CD4-positive, alpha-beta T cell treated with Interleukin-15 for 4 hours (primary cell): ENCODE measurements around the gene GRHPR.
A peak's percentile ranks its signal among the peaks of the same experiment; 100 is the strongest.
"Not testable (repeated sequence)": the region's sequence is repeated elsewhere in the genome, so short reads cannot be mapped to it uniquely, and the experiment has no call there.

Source experiments
- DNase-seq: peaks from one replicate; pipeline ENCODE4 v3.0.0-alpha.2; 2020; ENCODE audit warnings: low spot score

Gene GRHPR

DNA sequence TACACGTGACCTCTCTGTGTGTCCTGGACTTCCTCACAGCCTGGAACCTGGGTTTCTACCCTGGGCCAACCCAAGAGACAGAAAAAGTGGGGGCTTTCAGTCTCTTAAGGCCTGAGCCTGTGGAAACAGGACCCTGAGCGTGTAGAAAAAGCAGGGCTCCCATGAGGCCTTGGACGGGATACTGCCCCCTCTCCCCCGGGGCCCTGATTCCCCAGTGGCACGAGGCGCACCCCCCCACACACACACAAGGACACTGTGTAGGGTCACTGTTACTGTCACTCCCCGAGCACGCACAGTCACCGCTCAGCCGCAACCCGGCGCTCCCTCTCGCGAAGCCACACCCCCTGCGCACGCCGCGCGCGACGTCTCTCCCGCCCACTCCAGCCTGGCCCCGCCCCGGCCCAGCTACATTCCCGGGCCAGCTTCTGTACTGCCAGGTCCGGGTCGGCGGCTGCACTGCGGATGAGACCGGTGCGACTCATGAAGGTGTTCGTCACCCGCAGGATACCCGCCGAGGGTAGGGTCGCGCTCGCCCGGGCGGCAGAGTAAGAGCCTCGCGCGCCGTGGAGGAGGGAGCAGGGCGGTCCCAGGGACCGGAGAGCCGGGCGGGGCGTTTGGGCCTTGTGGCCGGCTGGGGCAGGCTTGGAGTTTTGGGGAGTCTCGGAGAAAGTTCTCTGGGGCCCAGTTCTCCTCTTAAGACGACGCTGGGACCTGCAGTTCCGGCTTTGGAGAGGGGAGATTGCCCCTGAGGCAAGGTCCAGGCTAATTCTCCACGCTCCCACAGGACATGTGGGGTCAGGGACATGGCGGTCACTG, at the start of gene GRHPR:
Gene GRHPR, plus strand, starts transcription at position 408 of the 816 bp plus-strand sequence. Its CDS starts 55 bp downstream, at position 463.
- DNase-seq: peak; percentile 85

DNA sequence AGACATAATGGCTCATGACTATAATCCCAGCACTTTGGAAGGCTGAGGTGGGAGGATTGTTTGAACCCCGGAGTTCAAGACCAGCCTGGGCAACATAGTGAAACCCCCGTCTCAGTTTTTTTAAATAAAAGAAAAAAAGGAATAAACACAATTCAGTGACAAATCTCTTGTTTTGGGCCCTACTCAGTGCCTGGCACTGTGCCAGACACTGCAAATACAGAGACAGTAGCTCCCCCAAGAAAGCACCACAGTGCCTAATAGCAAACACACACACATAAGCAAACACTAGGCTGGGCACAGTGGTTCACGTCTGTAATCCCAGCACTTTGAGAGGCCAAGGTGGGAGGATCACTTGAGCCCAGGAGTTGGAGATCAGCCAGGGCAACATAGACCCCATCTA, 49.7 kb upstream of the GRHPR start:
- no peak for DNase-seq

DNA sequence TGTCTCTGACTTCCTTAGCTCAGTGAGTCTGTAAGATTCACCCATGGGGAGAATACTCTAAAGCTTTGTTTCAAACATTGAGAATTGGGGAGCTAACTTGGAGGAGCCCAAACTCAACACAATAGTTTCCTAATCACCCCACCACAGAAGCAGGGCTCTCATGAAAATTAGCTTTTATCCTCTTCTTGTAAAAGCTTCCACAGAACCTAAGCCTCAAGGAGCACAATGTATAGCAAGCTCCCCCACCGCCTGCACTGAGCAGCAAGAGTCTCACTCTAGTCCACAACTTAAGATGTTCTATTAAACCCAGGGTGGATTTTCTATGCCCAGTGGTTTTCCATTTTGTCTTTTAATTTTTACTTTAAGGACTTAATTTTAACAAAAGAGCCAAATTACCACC, 48.9 kb upstream of the GRHPR start:
- DNase-seq: no peak

DNA sequence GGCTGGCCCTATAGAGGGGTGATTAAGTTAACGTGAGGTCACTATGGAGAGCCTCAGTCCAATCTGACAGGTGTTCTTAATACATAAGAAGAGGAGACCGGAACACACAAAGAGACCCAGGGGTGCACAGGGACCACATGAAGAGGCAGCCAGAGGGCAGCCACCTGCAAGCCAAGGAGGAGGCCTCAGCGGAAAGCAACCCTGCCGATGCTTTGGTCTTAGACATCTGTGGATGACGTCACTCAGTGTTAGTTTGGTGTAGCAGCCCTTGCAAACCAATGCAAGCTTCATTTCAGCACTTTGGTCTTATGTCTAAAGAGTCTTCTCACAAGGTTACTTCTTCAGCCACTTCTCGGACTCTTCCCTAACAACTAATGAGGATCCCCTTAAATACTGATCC, 47.6 kb upstream of the GRHPR start:
- DNase-seq: no peak

DNA sequence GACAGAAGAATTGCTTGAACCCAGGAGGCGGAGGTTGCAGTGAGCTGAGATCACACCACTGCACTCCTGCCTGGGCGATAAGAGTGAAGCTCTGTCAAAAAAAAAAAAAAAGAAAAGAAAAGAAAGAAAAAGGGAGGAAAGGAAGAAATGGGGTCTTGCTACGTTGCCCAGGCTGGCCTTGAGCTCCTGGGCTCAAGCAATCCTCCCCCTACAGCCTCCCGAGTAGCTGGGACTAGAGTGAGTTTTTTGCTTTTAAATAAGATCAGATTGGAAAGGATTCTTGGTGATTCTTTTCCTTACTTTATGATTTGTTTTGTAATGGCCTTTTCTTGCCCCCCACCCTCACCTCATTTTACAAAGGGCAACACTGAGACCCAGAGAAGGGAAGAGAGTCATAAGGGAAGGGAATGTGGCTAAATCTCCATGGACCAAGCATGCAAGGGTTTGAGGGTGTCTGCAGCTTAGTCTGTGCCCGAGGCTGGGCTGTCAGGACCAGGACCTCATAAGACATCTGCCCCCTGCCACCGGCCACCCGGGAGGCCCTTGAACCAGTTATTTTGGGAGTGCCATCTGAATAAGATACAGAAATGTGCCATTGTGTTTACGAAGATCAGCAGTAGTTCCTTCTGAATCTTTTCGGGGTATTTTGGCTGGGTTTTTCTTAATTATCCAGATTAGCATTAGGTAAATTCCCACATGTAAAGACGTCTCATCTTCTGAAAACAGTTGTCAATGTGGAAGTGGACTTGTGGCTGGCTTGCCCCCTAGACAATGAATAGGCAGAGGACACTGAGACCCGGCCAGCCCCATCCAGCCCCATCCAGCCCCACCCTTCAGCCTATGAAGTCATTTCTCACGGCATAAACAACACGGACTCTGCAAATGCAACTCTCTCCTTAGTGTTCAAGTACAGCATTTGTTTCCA, 44.5 kb upstream of the GRHPR start:
- no peak for DNase-seq

DNA sequence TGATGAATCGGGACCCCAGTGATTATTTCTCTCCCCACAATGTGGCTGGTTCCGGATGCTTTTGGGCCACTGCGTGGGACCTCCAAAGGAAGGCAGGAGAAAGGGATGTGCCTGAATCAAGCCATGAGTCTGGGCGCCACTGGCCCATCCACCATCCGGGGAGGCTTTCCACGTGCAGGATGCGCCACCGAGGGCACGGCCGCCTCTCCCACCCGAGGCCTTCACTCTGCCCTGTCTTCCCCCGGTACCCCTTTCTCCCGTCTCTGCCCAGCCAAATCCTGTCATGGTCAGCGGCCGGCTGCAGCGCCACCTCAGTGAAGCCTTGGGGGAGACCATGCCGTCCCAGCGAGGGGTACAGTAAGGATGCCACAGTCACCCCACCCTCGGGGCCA, 43.9 kb upstream of the GRHPR start:
- DNase-seq: no peak

DNA sequence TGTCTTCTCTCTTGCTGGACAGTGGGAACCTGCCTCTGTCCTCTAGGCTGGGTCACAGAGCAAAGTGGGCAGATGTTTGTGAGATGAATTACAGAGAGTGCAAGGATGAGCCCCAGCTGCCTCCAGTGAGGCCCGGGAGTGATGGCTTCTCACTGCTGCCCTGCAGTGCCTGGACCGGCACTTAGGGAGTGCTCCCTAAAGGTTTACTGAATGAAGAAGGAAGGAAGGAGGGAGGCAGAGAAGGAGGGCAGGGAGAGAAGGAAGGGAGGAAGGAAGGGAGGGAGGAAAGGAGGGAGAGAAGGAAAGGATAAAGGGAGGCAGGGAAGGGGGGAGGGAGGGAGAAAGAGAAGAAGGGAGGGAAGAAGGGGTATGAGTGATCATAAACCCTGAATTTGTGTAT, 42.7 kb upstream of the GRHPR start:
- no peak for DNase-seq

DNA sequence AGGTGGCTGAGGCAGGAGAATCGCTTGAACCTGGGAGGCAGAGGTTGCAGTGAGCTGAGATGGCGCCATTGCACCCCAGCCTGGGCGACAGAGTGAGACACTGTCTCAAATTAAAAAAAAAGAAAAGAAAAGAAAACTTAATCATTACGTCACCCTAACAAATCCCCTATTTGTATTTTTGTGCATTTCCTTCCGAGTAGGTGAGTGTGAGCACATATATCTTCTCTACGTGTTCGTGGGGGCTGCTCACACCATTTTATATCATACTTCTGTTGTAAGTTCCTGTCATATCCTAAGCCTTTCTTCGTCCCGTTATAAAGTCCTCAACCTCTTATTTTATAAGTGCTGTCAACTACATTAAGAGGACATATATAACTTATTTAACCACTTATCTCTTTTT, 41.9 kb upstream of the GRHPR start:
- no peak for DNase-seq

DNA sequence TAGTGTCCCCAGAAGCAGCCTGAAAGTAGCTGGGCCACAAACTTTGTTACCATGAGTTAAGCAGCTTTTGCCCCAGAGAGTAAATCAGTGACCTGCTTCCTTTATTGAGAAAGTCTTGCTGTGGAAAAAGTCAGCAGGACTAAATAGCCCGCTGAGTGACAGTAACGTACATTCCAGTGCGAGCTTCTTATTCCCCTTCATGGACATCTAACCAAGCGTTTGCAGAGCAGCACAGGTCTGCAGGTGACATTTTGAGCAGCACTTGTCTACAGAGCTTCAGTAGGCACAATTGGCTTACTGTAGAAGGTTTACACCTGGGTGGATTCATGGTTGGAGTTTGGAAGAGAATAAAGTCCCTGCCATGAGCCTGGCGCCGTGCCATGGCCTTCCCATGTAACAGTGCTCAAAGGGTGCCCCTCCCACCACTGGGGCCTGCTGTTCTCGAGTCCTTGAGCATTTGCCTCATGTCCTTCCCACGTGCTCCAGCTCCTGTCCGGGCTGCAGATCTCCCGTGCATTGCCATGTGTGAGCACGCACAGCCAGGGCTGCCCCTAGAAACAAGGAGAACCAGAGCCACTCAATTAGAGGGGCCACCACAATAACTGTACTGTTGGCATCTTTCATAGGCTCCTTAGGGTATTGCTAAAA, 41.3 kb upstream of the GRHPR start:
- DNase-seq: no peak

DNA sequence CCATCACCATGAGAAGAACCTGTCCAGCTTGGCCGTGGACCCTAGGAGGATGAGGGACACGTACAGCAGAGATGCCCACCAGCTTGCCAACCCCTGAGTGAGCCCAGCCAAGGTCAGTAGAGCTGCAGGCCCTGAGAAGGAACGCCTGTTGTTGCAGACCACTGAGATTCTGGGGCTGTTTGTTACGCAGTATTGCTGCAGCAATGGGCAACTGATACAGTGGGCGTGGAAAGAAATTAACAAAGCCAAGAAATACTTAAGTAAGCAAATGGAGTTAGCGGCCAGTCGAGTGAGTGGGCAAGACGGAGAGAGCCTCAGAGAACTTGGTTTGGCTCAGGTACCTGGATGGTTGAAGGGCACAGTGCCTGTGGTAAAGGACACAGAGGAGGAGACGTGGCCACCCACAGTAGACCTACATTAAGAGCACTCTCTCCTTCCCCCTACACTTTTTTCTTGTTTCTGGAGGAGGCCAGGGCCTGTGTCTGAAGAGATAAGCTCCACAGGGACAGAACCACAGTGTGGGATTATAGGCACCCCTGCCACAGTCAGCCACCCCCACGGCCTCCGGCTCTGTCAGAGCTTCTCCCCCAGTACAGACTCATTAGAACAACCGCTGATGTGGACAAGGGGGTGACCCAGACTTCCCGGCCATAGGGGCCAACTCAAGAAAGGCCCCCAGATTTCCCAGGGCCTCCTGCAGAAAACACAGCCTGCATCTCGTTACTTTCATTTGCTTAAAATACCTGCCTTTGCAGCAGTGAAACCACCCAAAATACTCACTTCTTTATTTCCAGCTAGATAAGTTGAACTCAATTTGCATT, 40.1 kb upstream of the GRHPR start:
- DNase-seq: no peak

DNA sequence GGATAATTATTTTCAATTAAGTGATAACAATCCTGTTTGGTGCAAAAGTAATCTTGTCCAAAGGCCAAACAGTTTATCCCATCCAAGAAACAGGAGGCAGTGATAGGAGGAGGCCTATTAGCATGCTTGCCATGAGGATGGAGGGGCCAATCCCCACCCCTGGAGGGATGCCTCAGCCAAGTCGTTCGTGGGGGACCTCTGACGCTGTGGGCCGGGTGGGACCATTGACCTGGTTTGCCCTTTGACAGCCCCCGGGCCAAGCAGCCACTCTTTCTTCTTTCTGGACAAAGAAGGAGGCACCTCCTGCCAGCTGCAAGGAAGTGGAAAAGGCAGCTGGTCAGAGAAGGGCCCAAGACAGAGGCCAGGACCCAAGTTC, 39.5 kb upstream of the GRHPR start:
- no peak for DNase-seq

DNA sequence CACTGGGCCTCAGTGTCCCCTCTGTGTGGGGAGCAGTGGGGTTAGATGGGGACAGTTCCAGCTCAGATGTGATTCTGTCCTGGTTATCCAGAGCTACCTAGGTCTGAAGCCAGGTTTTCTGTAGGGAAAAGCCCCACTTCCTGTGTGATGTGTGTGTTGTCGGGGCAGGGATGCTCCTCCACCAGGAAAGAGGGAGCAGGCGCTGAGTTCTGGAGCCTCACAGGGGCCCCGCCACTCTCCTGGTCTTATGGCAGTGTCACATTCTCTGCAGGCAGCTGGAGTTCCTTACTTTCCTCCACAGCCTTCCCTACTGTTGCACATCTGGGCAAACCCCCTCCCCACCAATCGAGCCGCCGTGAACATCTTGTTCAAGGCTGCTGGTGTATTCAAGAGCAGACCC, 39.1 kb upstream of the GRHPR start:
- DNase-seq: no peak

DNA sequence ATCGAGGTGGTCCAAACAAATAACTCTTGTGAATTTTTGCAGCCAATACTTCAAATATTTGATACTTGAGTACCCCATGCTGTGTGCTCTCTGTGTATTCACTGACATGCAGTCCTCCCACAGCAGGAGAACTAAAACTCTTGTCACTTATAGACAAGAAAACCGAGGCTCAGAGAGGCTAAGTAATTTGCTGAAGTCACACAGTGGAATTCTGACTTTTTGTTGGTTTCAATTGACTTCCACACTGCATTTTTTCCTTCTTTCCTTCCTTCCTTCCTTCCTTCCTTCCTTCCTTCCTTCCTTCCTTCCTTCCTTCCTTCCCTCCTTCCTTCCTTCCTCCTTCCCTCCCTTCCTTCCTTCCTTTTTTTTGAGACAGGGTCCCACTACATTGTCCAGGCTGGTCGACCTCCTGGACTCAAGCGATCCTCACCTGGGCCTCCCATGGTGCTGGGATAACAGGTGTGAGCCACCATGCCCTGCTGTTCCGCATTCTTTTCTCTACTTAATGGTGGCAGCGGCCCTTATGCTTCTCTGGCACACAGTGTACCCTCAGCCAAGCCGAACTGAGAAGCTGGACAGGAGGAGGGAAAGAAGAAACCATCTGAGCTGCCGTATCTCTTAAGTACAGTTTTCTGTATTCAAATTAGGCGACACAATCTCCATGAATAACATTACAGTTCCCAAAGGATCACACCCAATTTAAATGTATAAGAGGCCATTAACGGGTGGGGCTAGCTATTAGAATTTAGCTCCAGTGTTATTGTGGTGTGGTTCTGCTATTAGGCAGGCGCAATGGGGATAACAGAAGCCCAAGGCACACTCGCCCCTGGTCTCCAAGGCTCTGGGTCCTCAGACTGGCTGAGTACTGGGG, 38.4 kb upstream of the GRHPR start:
- no peak for DNase-seq

DNA sequence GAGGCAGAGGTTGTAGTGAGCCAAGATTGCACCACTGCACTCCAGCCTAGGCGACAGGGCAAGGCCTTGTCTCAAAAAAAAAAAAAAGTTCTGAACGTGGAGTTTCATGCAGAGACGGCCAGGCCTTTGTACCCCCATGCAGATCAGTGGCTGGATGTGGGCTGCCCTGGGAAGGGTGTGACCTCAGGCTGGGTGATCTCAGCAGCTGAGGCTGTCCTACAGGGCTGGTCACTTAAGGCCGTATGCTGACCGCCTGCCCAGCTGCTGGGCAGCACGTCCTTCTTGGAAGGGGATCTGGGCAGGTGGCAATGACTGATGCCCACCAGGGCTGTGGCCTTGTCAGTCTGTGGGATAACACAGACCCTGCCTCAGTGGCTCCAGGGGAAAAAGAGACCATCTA, 37.2 kb upstream of the GRHPR start:
- no peak for DNase-seq

DNA sequence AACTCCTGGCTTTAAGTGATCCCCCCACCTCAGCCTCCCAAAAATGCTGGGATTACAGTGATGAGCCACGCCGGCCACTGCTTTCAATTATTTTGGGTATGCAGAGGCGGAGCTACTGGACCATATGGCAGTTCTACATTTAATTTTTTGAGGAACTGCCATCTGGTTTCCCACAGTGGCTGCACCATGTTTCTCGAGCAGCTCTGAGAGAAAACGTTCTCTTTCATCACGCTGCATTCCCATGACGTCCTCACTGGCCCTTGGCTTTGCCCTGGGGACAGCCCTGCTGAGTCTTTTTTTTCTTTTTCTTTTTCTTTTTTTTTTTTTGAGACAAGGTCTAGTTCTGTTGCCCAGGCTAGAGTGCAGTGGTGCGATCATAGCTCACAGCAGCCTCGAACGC, 35.5 kb upstream of the GRHPR start:
- no peak for DNase-seq

DNA sequence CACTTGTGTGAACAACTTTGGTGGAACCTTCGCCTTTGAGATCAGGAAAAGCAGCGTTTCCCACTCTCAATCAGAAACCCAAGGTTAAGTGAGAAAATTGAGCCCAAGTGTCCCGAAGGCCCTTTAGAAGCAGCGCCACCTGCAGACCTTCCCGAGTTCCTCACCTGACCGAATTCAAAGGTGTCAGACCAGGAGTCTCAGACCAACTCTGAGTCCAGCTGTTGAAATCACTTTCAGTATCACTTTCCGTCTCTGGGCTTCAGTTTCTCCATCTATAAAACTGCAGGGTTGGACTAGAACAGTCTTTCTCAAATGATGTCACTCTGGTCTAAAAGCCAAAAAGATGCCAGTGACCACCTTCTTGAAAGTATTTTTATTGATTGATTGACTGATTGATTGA, 31.7 kb upstream of the GRHPR start:
- DNase-seq: peak; percentile 20

DNA sequence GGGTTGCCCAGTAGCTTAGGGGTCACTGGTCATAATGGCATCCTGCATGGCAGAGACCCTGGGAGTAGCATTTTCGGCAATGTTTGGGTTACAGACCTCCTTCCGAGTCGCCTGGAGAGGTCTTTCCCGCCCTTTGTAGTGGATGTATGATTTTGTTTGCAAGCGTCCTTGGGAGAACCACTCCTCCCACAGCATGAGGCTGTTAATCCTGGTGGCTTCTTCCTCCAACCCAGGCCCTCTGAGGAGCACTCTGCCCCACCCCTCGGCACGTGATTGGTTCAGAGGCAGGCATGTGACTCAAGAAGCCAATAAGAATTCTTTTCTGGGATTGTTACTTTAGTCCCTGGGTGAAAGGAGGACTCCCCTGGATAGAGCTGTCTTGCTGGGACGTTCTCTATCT, 30.2 kb upstream of the GRHPR start:
- no peak for DNase-seq

DNA sequence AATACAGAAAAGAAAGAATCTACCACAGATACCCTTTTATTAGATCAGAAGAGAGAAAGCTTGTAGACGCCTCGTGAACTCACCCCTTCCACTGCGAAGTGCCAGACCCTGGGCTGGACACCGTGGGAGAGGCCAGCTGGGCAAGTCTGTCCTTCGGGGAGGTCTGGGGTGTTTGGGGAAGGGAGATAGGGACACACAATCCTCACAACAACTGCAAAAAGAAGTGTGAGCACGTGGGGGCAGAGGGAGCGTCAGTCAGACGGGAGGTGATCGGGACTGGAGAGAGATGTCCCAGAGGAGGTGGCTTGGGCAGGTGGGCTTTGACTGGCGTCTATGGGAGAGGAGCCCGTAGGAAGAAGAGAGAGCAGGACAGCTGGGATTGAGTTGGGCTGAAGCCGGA, 27.3 kb upstream of the GRHPR start:
- DNase-seq: no peak

DNA sequence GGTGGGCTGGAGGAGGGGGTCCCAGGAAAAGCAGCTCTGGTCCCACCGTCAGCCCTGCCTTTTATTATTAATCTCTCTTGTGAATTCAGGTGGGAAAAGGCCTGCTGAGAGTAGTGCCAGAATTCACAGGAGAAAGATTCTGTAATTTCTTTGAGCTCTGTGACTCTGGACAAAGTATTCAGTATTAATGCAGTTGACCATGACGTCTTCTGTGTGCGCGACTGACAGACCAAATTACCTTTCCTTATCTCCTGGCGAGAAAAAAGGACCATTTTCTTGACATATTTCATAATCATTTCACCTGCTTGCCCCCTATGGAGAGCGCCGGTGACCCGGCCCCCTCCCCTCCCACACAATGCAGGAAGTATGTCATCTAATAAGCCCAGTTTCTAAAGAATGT, 26.8 kb upstream of the GRHPR start:
- no peak for DNase-seq

DNA sequence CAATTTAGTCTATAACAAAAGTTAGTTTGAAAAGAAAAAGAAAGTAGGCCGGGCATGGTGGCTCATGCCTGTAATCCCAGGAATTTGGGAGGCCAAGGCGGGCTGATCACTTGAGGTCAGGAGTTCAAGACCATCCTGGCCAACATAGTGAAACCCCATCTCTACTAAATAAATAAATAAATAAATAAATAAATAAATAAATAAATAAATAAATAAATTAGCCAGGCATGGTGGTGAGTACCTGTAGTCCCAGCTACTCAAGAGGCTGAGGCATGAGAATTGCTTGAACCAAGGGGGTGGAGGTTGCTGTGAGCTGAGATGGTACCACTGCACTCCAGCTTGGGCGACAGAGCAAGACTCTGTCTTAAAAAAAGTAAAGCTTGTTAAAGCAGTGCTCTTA, 24.5 kb upstream of the GRHPR start:
- DNase-seq: not testable (repeated sequence)

DNA sequence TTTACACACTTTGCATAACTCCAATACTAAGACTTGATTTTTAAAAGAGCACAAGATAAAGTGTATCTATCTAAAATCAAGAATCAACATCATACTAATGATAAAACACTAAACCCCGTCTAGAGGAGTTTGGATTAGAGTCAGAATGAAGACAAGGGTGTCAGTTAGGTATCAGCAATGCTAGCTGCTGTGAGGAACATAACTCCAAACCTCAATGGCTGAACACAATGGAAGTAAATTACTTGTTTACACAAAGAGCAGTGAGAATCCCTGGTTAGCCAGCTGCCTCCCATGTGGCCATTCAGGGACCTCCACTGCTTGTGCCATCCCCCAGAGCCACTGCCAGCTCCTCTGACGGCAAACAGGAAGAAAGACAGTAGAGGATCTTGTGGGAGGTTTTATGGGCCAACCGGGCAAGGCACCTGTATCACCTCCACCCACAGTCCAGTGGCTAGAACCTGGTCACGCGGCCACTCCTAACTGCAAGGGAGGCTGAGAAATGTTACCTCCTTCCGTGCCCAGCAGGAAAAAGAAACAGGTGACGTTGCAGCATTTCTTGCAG, 24.0 kb upstream of the GRHPR start:
- DNase-seq: no peak
